ENCODE data around the gene GALNT13. TPM values are rescaled to one million over a fixed set of nuclear protein-coding genes. Genes with fewer than 3 reads are reported as not detected.

GALNT13 gene
- total and polyA plus RNA-seq, 12 donors = 0.54 to 11.8 (median 3.1) TPM; not detected in 1

DNA sequence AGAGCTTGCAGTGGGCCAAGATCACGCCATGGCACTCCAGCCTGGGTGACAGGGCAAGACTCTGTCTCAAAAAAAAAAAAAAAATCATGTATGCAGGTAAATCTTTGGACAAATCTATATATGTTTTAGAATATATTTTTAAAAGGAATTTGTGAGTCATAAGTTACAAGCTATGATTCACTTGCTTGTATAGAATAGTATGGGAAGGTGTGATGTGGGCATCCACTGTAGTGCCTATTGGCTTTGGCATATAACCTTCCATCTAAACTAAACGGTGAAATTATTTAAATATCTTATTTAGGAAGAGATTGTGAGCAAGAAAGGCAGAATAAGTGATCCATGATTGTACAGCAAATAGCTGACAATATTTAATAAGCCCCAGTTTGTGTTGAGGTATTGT, 261.1 kb downstream of the GALNT13 start:
- intact Hi-C loops (cut with DNase I) = no loop called here
- 64 to 84% (median 75%) methylated on average over 2 of the region's 2 CpGs for WGBS, 4 donors
- Histone ChIP-seq H3K27ac (no peak overlapping the region), H3K4me1 (replicated peaks in 1 of 2) (no peaks in the 10 kb centered on the region), H3K36me3 (replicated peaks in 1 of 2) (no peaks in the 10 kb centered on the region), H3K4me3 (no peak overlapping the region), H3K27me3 (no peaks in the 10 kb centered on the region), H3K9me3 (replicated peaks in 1 of 3) (no peaks in the 10 kb centered on the region)
- DNase-seq = no peak
- TF ChIP-seq, protein P1, sequence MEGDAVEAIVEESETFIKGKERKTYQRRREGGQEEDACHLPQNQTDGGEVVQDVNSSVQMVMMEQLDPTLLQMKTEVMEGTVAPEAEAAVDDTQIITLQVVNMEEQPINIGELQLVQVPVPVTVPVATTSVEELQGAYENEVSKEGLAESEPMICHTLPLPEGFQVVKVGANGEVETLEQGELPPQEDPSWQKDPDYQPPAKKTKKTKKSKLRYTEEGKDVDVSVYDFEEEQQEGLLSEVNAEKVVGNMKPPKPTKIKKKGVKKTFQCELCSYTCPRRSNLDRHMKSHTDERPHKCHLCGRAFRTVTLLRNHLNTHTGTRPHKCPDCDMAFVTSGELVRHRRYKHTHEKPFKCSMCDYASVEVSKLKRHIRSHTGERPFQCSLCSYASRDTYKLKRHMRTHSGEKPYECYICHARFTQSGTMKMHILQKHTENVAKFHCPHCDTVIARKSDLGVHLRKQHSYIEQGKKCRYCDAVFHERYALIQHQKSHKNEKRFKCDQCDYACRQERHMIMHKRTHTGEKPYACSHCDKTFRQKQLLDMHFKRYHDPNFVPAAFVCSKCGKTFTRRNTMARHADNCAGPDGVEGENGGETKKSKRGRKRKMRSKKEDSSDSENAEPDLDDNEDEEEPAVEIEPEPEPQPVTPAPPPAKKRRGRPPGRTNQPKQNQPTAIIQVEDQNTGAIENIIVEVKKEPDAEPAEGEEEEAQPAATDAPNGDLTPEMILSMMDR (IDR thresholded peaks at IDR 0.05) = no peak
- no peak for TF ChIP-seq POLR2A (IDR thresholded peaks at IDR 0.05)

DNA sequence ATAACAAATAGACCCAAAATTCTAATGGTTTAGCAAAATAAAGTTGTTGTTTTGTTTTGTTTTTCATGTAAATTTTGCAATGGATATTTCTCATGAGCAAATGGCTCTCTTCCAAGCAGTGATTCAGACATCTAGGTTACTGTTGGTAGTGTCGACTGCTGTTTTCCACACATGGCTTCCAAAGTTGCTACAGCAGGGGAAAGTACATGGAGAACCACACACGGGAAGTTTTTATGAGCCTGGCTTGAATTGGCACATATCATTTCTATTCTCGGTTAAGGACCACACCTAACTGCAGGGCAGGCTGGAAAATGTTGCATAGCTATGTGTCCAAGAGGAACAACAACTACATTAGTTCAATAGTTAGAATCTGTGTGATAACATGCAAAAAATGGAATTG, 262.1 kb downstream of the GALNT13 start:
- Histone ChIP-seq H3K4me3 (no peak overlapping the region), H3K9me3 (replicated peaks in 1 of 3) (no peaks in the 10 kb centered on the region), H3K27ac (no peak overlapping the region), H3K36me3 (replicated peaks in 1 of 2) (no peaks in the 10 kb centered on the region), H3K27me3 (no peaks in the 10 kb centered on the region), H3K4me1 (replicated peaks in 1 of 2) (no peaks in the 10 kb centered on the region)
- intact Hi-C loops (cut with DNase I) = no loop called here
- no peak for TF ChIP-seq POLR2A (IDR thresholded peaks at IDR 0.05)
- TF ChIP-seq, protein P1 (IDR thresholded peaks at IDR 0.05) = no peak
- WGBS, 4 donors = 62 to 78% (median 64%) methylated on average over 3 of the region's 3 CpGs
- DNase-seq = no peak

DNA sequence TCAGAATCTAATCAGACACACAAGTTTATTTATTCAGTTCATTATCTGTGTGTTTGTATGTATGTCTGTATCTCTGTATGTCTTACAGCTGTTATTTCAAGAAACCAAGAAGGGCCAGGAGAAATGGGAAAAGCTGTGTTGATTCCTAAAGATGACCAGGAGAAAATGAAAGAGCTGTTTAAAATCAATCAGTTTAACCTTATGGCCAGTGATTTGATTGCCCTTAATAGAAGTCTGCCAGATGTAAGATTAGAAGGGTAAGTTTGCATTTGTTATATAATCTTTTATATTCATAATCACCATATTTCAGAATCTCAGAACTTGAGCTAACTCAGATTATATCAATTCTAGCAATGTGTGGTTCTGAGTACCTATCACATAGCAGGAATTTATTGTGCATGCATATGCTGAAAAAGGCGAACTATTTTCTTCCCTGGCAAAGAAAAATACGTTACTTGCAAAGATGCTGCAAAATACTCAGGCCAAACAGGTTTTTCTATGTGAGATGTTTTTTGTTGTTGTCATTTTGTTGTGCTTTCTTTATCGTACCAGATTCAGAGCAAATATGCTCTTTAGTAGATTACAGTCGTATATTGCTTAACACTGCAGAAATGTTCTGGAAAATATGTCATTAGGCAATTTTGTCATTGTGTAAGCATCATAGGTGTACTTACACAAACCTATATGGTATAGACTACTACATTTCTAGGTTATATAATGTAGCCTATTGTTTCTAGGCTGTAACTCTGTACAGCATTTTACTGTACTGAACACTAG, 268.7 kb downstream of the GALNT13 start:
- no peak for DNase-seq
- TF ChIP-seq, protein P1 (IDR thresholded peaks at IDR 0.05) = no peak
- TF ChIP-seq POLR2A (IDR thresholded peaks at IDR 0.05) = no peak
- H3K4me3 ChIP-seq = no peak overlapping the region
- no peak overlapping the region for H3K27ac ChIP-seq
- no peaks in the 10 kb centered on the region for H3K36me3 ChIP-seq (replicated peaks in 1 of 2)
- intact Hi-C loops (cut with DNase I) = no loop called here
- no peaks in the 10 kb centered on the region for H3K9me3 ChIP-seq (replicated peaks in 1 of 3)
- WGBS, 4 donors = 77 to 87% (median 79%) methylated on average over 4 of the region's 4 CpGs
- no peaks in the 10 kb centered on the region for H3K4me1 ChIP-seq (replicated peaks in 1 of 2)
- no peaks in the 10 kb centered on the region for H3K27me3 ChIP-seq

DNA sequence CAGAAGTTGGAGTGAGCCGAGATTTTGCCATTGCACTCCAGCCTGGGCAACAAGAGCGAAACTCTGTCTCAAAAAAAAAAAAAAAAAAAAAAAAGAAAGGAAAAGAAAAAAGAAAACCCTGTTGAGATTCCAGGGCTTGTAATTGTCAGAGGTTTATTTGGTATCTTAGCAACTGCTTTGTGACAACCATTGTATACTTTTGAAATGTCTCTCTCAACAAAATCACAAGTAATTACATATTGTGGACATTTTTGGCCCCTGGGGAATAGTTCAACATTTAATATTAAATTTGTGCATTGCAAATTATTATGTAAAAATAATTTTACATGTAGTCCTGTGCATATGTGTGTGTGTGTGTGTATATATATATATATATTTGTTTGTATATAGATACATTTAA, 270.8 kb downstream of the GALNT13 start:
- Histone ChIP-seq H3K27ac (no peak overlapping the region), H3K36me3 (replicated peaks in 1 of 2) (no peaks in the 10 kb centered on the region), H3K9me3 (replicated peaks in 1 of 3) (no peaks in the 10 kb centered on the region), H3K4me1 (replicated peaks in 1 of 2) (no peaks in the 10 kb centered on the region), H3K4me3 (no peak overlapping the region), H3K27me3 (no peaks in the 10 kb centered on the region)
- no peak for TF ChIP-seq POLR2A (IDR thresholded peaks at IDR 0.05)
- TF ChIP-seq, protein P1 (IDR thresholded peaks at IDR 0.05) = no peak
- no peak for DNase-seq
- WGBS, 4 donors = 88 to 94% (median 88%) methylated on average over 2 of the region's 2 CpGs
- intact Hi-C loops (cut with DNase I) = no loop called here

All from adrenal gland (tissue), 12 donors.